CD4-positive, alpha-beta memory T cell (primary cell): ENCODE measurements around the gene HTRA1. TPM values are rescaled to one million over a fixed set of nuclear protein-coding genes. Genes with fewer than 3 reads are reported as not detected.

Experiments
- CTCF ChIA-PET: fragments of 350-600 bp; sonication (Branson Sonifier 250); formaldehyde crosslinking; loops from one replicate; lab custom pipeline; 2021; ENCODE audit warnings: inconsistent platforms; ENCODE audit not compliant: partially characterized antibody; lab: Charles Lee
- POLR2A ChIA-PET: fragments of 350-600 bp; sonication (Branson Sonifier 250); formaldehyde crosslinking; loops from one replicate; lab custom pipeline; 2021; ENCODE audit not compliant: partially characterized antibody; lab: Charles Lee
- DNase-seq, 5 donors: peaks; one replicate each; pipeline versions ENCODE4 v3.0.0 to v3.0.0-alpha.2; 2020 to 2022; ENCODE audit warnings: mixed read lengths in 1 of 5
- H3K27ac ChIP-seq: one replicate; pipeline ENCODE4 v1.7.0; 2013; ENCODE audit warnings: low read depth, low read length
- H3K27me3 ChIP-seq: 2 replicates; pipeline ENCODE4 v1.7.0; 2013; ENCODE audit warnings: mild to moderate bottlenecking, low read length, moderate library complexity; ENCODE audit not compliant: insufficient read depth
- H3K36me3 ChIP-seq: 2 replicates; pipeline ENCODE4 v1.7.0; 2013; ENCODE audit warnings: mild to moderate bottlenecking, low read length, moderate library complexity; ENCODE audit not compliant: insufficient read depth
- H3K4me1 ChIP-seq: 2 replicates; pipeline ENCODE4 v1.7.0; 2013; ENCODE audit warnings: mild to moderate bottlenecking, low read length, moderate library complexity; ENCODE audit not compliant: insufficient read depth
- H3K4me3 ChIP-seq, 2 donors: one replicate each; pipeline ENCODE4 v1.7.0; 2013; ENCODE audit warnings: low read length in 2 of 2, mild to moderate bottlenecking in 1 of 2
- H3K9me3 ChIP-seq, 2 donors: one replicate each; pipeline ENCODE4 v1.7.0; 2013; ENCODE audit warnings: low read length in 2 of 2, control low read depth in 1 of 2; ENCODE audit not compliant: control insufficient read depth in 1 of 2
- H3K27ac Mint-ChIP-seq, 7 donors: one replicate each; pipeline ENCODE4 v1.8.0; 2020 to 2021; ENCODE audit warnings: mixed read lengths in 7 of 7, mild to moderate bottlenecking in 6 of 7, inconsistent platforms in 3 of 7, moderate library complexity in 3 of 7
- H3K27me3 Mint-ChIP-seq, 2 donors: one replicate each; pipeline ENCODE4 v1.8.0; 2020 to 2021; ENCODE audit warnings: mixed read lengths in 2 of 2
- H3K36me3 Mint-ChIP-seq, 2 donors: one replicate each; pipeline ENCODE4 v1.8.0; 2020 to 2021; ENCODE audit warnings: mixed read lengths in 2 of 2, inconsistent platforms in 1 of 2, mild to moderate bottlenecking in 1 of 2
- H3K4me1 Mint-ChIP-seq, 4 donors: one replicate each; pipeline ENCODE4 v1.8.0; 2020 to 2021; ENCODE audit warnings: mixed read lengths in 4 of 4, mild to moderate bottlenecking in 1 of 4
- H3K4me3 Mint-ChIP-seq, 8 donors: one replicate each; pipeline ENCODE4 v1.8.0; 2020 to 2021; ENCODE audit warnings: mixed read lengths in 8 of 8, mild to moderate bottlenecking in 7 of 8, moderate library complexity in 6 of 8, inconsistent platforms in 3 of 8
- H3K9me3 Mint-ChIP-seq, 8 donors: one replicate each; pipeline ENCODE4 v1.8.0; 2020 to 2021; ENCODE audit warnings: mixed read lengths in 8 of 8, mild to moderate bottlenecking in 5 of 8, inconsistent platforms in 3 of 8, moderate library complexity in 1 of 8
- intact Hi-C: fragments of 100-400 bp; cut with micrococcal nuclease; formaldehyde crosslinking; loops from one replicate; pipeline ENCODE4 v1.15.1; 2023
- polyA plus RNA-seq, 2 donors: library from polyadenylated mRNA; unstranded; fragments of 300-500 nt; fragmentation: Illumina TruSeq; gene quantifications; one replicate each; pipeline ENCODE4 v1.2.3, GENCODE V29; 2021
- total RNA-seq, 2 experiments: library from RNA; stranded (reverse); gene quantifications; one replicate each; pipeline ENCODE4 v1.2.3, GENCODE V29; 2021

HTRA1 gene
- total and polyA plus RNA-seq, 4 experiments from 2014 or later, result 0.17 to 0.21 TPM; not detected in 2

DNA sequence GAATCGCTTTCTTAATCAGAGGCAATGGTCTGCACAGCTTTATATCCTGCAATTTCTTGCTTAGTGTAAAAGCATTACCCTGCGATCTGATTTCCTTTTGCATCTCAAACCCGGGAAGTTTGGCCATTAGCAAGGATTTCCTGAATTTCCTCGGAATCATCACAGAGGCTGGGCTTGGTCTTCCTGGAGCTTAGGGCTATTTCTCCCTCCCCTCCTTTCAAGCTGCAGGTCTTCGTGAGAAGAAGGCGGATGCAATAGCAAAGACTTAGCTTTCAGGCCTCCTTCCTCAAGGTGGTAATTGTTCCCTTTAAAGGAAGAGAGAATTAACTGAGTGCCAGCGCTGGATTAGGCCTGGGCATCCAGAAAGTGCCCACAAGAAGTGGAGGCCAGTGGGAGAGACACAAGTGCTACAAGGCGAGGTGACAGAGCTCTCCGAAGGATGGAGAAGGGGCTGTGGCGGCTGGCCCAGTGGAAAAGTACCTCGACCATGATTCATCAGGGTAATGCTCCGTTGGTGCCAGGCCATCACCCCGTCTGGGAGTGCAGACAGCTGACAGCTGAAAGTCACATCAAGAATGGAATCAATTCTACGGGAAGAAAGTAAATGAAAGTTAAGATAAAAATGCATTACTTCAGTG, 10.9 kb upstream of the HTRA1 start:
- Mint-ChIP-seq H3K27ac (no peak overlapping the region), H3K4me3 (no peak overlapping the region), H3K36me3 (no peaks in the 10 kb centered on the region), H3K27me3 (peaks cover 4 to 16% of the 10 kb centered on the region in 2 donors), H3K4me1 (no peaks in the 10 kb centered on the region), H3K9me3 (peaks cover 0 to 2% (median 0%) of the 10 kb centered on the region in 8 donors)
- Histone ChIP-seq H3K9me3 (no peaks in the 10 kb centered on the region), H3K36me3 (no peaks in the 10 kb centered on the region), H3K27me3 (peaks cover 4% of the 10 kb centered on the region), H3K4me3 (no peak overlapping the region), H3K4me1 (no peaks in the 10 kb centered on the region), H3K27ac (no peak overlapping the region)
- intact Hi-C loops, result no loop called here
- ChIA-PET CTCF (interaction anchor here (1.3 to 1.6 kb wide), 3 partner anchors 15 to 115 kb away, joined by 4 to 5 read pairs (median 4); no protein-coding TSS in a partner anchor), POLR2A (interaction anchor here (0.7 kb wide), 1 partner anchor 11 kb away, joined by 3 read pairs; no protein-coding TSS in a partner anchor)
- DNase-seq, result no peak

GRCh38 chr10:122454071-122454470, 7.3 kb upstream of the HTRA1 start:
- no peak overlapping the region for H3K27ac ChIP-seq
- peaks cover 0 to 5% (median under 1%) of the 10 kb centered on the region in 4 donors for H3K4me1 Mint-ChIP-seq
- no peaks in the 10 kb centered on the region for H3K36me3 ChIP-seq
- DNase-seq, result no peak
- POLR2A ChIA-PET, result no interaction called here
- CTCF ChIA-PET, result no interaction called here
- peaks cover 15% of the 10 kb centered on the region for H3K27me3 ChIP-seq
- peaks cover 16 to 24% of the 10 kb centered on the region in 2 donors for H3K27me3 Mint-ChIP-seq
- peaks cover 0 to 2% (median 0%) of the 10 kb centered on the region in 8 donors for H3K9me3 Mint-ChIP-seq
- H3K9me3 ChIP-seq, result no peaks in the 10 kb centered on the region
- H3K27ac Mint-ChIP-seq, result no peak overlapping the region
- no peak overlapping the region for H3K4me3 Mint-ChIP-seq
- intact Hi-C loops, result no loop called here
- H3K4me1 ChIP-seq, result no peaks in the 10 kb centered on the region
- H3K4me3 ChIP-seq, result no peak overlapping the region
- no peaks in the 10 kb centered on the region for H3K36me3 Mint-ChIP-seq

- no peak within 1 kb of the TSS for H3K4me3 Mint-ChIP-seq
- H3K27me3 Mint-ChIP-seq, result peaks cover 19 to 28% of the 10 kb centered on the region in 2 donors
- no peak within 1 kb of the TSS for H3K27ac Mint-ChIP-seq
- peaks cover 0 to 8% (median 2%) of the 10 kb centered on the region in 4 donors for H3K4me1 Mint-ChIP-seq
- peaks cover 21% of the 10 kb centered on the region for H3K27me3 ChIP-seq
- POLR2A ChIA-PET, result no interaction called here
- H3K4me1 ChIP-seq, result no peaks in the 10 kb centered on the region
- no peak within 1 kb of the TSS for H3K27ac ChIP-seq
- no peaks in the 10 kb centered on the region for H3K36me3 Mint-ChIP-seq
- H3K4me3 ChIP-seq, result no peak within 1 kb of the TSS
- DNase-seq, result no peak
- intact Hi-C loops, result no loop called here
- CTCF ChIA-PET, result interaction anchor here (1.2 kb wide), 1 partner anchor 111 kb away, joined by 5 read pairs; no protein-coding TSS in a partner anchor
- no peaks in the 10 kb centered on the region for H3K9me3 ChIP-seq
- no peaks in the 10 kb centered on the region for H3K36me3 ChIP-seq
- H3K9me3 Mint-ChIP-seq, result peaks cover 0 to 2% (median 0%) of the 10 kb centered on the region in 8 donors
These were observed 6.7 kb upstream of the HTRA1 start, which contains the start of gene ARMS2 for GRCh38 chr10:122454603-122455080. TSS of gene ARMS2 (plus strand) at chr10:122454653. CDS start at chr10:122454728, 75 bp downstream.

GRCh38 chr10:122455376-122456079, 5.8 kb upstream of the HTRA1 start:
- DNase-seq, result no peak
- Mint-ChIP-seq H3K36me3 (no peaks in the 10 kb centered on the region), H3K4me3 (no peak overlapping the region), H3K9me3 (peaks cover 0 to 2% (median 0%) of the 10 kb centered on the region in 8 donors), H3K27me3 (peaks cover 20 to 29% of the 10 kb centered on the region in 2 donors), H3K27ac (no peak overlapping the region), H3K4me1 (peaks cover 0 to 11% (median 6%) of the 10 kb centered on the region in 4 donors)
- intact Hi-C loops, result no loop called here
- Histone ChIP-seq H3K27me3 (peaks cover 29% of the 10 kb centered on the region), H3K4me3 (no peak overlapping the region), H3K36me3 (no peaks in the 10 kb centered on the region), H3K27ac (no peak overlapping the region), H3K4me1 (peaks cover 7% of the 10 kb centered on the region), H3K9me3 (no peaks in the 10 kb centered on the region)
- POLR2A ChIA-PET, result no interaction called here
- CTCF ChIA-PET, result interaction anchor here (1.2 kb wide), 1 partner anchor 111 kb away, joined by 5 read pairs; no protein-coding TSS in a partner anchor

DNA sequence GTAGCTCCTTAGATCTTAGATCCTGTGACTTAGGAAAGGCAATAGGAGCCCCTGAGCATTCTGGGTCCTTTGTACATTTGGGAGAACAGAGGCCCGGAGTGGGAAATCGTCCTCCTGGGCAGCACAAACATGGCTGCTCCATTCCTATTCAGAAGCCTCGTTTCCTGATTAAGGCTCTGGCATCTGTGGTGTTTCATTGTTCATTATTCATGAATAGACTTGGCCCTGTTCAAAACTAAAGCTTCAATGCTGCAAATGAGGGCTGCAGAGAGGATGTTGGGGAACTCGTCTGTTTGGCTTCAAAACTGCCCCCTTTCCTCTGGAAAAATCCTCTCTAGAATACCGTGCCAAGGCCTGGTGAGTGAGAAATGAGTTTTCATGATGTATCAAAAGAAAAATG, 3.4 kb upstream of the HTRA1 start:
- no peak overlapping the region for H3K27ac Mint-ChIP-seq
- ChIA-PET POLR2A (no interaction called here), CTCF (interaction anchor here (0.5 to 1.6 kb wide), 3 partner anchors 23 to 107 kb away, joined by 3 read pairs; no protein-coding TSS in a partner anchor)
- no peak for DNase-seq
- H3K27me3 Mint-ChIP-seq, result peaks cover 18 to 33% of the 10 kb centered on the region in 2 donors
- H3K9me3 Mint-ChIP-seq, result no peaks in the 10 kb centered on the region
- H3K4me3 ChIP-seq, result no peak overlapping the region
- intact Hi-C loops, result no loop called here
- peaks cover 0 to 4% of the 10 kb centered on the region in 2 donors for H3K36me3 Mint-ChIP-seq
- no peaks in the 10 kb centered on the region for H3K36me3 ChIP-seq
- peaks cover 23% of the 10 kb centered on the region for H3K4me1 ChIP-seq
- peaks cover 32% of the 10 kb centered on the region for H3K27me3 ChIP-seq
- peaks cover 9 to 22% (median 16%) of the 10 kb centered on the region in 4 donors for H3K4me1 Mint-ChIP-seq
- no peak overlapping the region for H3K4me3 Mint-ChIP-seq
- no peak overlapping the region for H3K27ac ChIP-seq
- no peaks in the 10 kb centered on the region for H3K9me3 ChIP-seq

- CTCF ChIA-PET, result no interaction called here
- DNase-seq, result no peak
- POLR2A ChIA-PET, result no interaction called here
- Mint-ChIP-seq H3K4me1 (peaks cover 10 to 28% (median 20%) of the 10 kb centered on the region in 4 donors), H3K27me3 (peaks cover 22 to 40% of the 10 kb centered on the region in 2 donors), H3K27ac (no peak overlapping the region), H3K9me3 (no peaks in the 10 kb centered on the region), H3K4me3 (no peak overlapping the region), H3K36me3 (peaks cover 0 to 4% of the 10 kb centered on the region in 2 donors)
- Histone ChIP-seq H3K36me3 (no peaks in the 10 kb centered on the region), H3K4me3 (no peak overlapping the region), H3K27me3 (peaks cover 32% of the 10 kb centered on the region), H3K4me1 (peaks cover 25% of the 10 kb centered on the region), H3K9me3 (no peaks in the 10 kb centered on the region), H3K27ac (no peak overlapping the region)
- intact Hi-C loops, result no loop called here
These were observed 2.7 kb upstream of the HTRA1 start for GRCh38 chr10:122458693-122459092.
